ENCODE measurements around the gene KIF7. TPM values are rescaled to one million over a fixed set of nuclear protein-coding genes. Genes with fewer than 3 reads are reported as not detected.

Gene KIF7
- total RNA-seq, 1 donor from 2014 or later: 4.3 TPM

DNA sequence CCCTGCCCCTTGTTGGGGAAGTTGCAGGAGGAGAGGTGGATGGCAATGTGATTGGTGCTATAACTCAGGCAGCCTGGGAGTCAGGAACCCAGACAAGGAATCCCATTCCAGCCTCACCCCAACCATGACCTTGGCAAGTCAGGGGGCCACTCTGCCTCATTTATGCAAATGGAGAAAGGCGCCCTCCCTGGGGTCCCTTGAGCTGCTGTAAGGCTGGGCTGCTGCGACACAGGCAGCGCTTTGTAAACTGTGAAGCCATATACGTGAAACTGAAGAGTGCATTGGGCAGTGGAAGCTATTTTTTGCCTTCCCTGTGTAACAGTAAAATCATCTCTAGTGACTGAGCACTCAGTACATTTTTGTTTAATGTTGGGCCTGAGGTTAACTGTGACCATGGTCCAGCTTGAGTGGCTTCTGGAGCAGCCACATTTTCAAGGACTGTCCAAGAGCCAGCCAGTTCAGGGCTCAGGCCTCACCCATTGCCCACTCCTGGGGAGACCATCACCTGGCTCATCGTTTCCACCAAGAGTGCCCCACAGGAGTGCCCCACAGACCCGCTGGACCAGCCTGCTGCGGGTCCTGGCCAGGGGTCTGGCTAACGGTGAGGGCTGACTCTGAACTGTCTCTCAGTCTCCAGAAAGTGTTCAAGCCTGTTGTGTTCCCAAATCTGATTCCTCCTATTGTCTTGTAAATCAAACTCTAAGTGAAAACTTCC, 27.9 kb downstream of the KIF7 start:
- DNase-seq (ENCODE audit: low spot score): no peak
- no peak overlapping the region for H3K4me2 ChIP-seq
- Mint-ChIP-seq H3K4me1 (peaks cover 4% of the 10 kb centered on the region), H3K9me3 (peaks cover 1% of the 10 kb centered on the region), H3K4me3 (no peak overlapping the region), H3K27ac (no peak overlapping the region), H3K36me3 (peaks cover 60% of the 10 kb centered on the region), H3K27me3 (ENCODE audit: insufficient read depth, low read depth) (peaks cover 17% of the 10 kb centered on the region)
- no peak overlapping the region for H2AFZ ChIP-seq (replicated peaks)
- H3K4me1 ChIP-seq: no peaks in the 10 kb centered on the region
- no peak overlapping the region for H3K4me3 ChIP-seq
- TF ChIP-seq EZH2 (IDR thresholded peaks at IDR 0.05) (no peak), EZH2phosphoT487 (IDR thresholded peaks at IDR 0.05) (no peak)
- TF ChIP-seq, protein P1, sequence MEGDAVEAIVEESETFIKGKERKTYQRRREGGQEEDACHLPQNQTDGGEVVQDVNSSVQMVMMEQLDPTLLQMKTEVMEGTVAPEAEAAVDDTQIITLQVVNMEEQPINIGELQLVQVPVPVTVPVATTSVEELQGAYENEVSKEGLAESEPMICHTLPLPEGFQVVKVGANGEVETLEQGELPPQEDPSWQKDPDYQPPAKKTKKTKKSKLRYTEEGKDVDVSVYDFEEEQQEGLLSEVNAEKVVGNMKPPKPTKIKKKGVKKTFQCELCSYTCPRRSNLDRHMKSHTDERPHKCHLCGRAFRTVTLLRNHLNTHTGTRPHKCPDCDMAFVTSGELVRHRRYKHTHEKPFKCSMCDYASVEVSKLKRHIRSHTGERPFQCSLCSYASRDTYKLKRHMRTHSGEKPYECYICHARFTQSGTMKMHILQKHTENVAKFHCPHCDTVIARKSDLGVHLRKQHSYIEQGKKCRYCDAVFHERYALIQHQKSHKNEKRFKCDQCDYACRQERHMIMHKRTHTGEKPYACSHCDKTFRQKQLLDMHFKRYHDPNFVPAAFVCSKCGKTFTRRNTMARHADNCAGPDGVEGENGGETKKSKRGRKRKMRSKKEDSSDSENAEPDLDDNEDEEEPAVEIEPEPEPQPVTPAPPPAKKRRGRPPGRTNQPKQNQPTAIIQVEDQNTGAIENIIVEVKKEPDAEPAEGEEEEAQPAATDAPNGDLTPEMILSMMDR (IDR thresholded peaks at IDR 0.05): no peak
- H4K20me1 ChIP-seq (ENCODE audit: low read depth): peaks cover 8% of the 10 kb centered on the region
- no peak overlapping the region for H3K9ac ChIP-seq
- no peaks in the 10 kb centered on the region for H3F3A ChIP-seq (ENCODE audit: low read depth)
- no peaks in the 10 kb centered on the region for H3K79me2 ChIP-seq (ENCODE audit: low read depth)
- peaks cover 5% of the 10 kb centered on the region for H3K36me3 ChIP-seq
- no peaks in the 10 kb centered on the region for H3K27me3 ChIP-seq
- H3K27ac ChIP-seq: no peak overlapping the region
- H3K9me3 ChIP-seq (ENCODE audit: low read depth): no peaks in the 10 kb centered on the region

DNA sequence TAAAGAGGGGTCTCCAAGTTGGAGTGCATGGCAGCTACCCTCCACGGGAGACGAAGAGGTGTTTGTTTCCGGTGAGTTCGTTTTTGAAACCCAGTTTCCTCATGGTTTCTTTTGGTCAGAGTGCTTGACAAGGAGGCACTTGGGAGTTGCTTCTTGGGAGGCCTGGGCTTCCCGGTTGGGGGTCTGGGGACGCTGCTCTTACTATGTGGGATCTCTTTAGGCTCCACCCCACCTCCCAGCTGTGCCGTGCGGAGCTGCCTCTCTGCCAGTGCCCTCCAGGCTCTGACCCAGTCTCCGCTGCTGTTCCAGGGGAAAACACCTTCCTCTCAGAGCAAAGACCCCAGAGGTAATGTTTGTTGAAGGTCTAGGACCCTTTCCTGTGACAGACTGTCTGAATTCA, 29.6 kb downstream of the KIF7 start:
- Histone ChIP-seq H3K9ac (no peak overlapping the region), H3K79me2 (ENCODE audit: low read depth) (no peaks in the 10 kb centered on the region), H2AFZ (replicated peaks) (no peak overlapping the region), H3K27me3 (no peaks in the 10 kb centered on the region), H3K36me3 (peaks cover 5% of the 10 kb centered on the region), H3F3A (ENCODE audit: low read depth) (no peaks in the 10 kb centered on the region), H3K9me3 (ENCODE audit: low read depth) (no peaks in the 10 kb centered on the region), H4K20me1 (ENCODE audit: low read depth) (peaks cover 8% of the 10 kb centered on the region), H3K4me2 (no peak overlapping the region), H3K4me3 (no peak overlapping the region), H3K4me1 (no peaks in the 10 kb centered on the region), H3K27ac (no peak overlapping the region)
- H3K27me3 Mint-ChIP-seq (ENCODE audit: insufficient read depth, low read depth): peaks cover 15% of the 10 kb centered on the region
- H3K9me3 Mint-ChIP-seq: no peaks in the 10 kb centered on the region
- peaks cover 52% of the 10 kb centered on the region for H3K36me3 Mint-ChIP-seq
- no peak for DNase-seq (ENCODE audit: low spot score)
- H3K27ac Mint-ChIP-seq: no peak overlapping the region
- peaks cover 4% of the 10 kb centered on the region for H3K4me1 Mint-ChIP-seq
- no peak overlapping the region for H3K4me3 Mint-ChIP-seq
- TF ChIP-seq EZH2phosphoT487 (IDR thresholded peaks at IDR 0.05) (no peak), EZH2 (IDR thresholded peaks at IDR 0.05) (no peak)
- TF ChIP-seq, protein P1 (IDR thresholded peaks at IDR 0.05): no peak

DNA sequence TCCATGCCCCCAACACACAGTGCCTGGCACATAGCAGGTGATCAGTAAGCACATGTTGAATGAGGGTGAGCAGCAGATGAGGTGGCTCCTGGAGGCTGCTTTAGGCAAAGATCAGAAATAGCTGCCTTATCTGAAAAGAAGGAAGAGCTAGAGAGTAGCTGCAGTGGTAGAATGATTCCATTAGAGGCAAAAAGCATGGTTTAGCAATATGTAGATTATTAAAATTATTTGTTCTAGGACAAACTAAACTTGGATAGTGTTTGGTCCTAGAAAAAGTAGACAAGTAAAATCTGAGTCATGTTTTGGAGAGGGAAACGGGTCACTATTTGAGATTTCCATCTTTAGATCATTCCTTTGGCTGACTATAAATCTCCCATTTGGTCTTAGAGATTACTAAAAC, 32.1 kb downstream of the KIF7 start:
- Histone ChIP-seq H3K27me3 (no peaks in the 10 kb centered on the region), H3K27ac (no peak overlapping the region), H3K36me3 (peaks cover 15% of the 10 kb centered on the region), H3K79me2 (ENCODE audit: low read depth) (no peaks in the 10 kb centered on the region), H2AFZ (replicated peaks) (no peak overlapping the region), H4K20me1 (ENCODE audit: low read depth) (peaks cover 8% of the 10 kb centered on the region), H3K9me3 (ENCODE audit: low read depth) (no peaks in the 10 kb centered on the region), H3F3A (ENCODE audit: low read depth) (no peaks in the 10 kb centered on the region), H3K4me1 (no peaks in the 10 kb centered on the region), H3K4me2 (no peak overlapping the region), H3K9ac (no peak overlapping the region), H3K4me3 (no peak overlapping the region)
- no peaks in the 10 kb centered on the region for H3K9me3 Mint-ChIP-seq
- no peak overlapping the region for H3K27ac Mint-ChIP-seq
- H3K4me1 Mint-ChIP-seq: no peaks in the 10 kb centered on the region
- peaks cover 6% of the 10 kb centered on the region for H3K27me3 Mint-ChIP-seq (ENCODE audit: insufficient read depth, low read depth)
- peaks cover 50% of the 10 kb centered on the region for H3K36me3 Mint-ChIP-seq
- TF ChIP-seq, protein P1 (IDR thresholded peaks at IDR 0.05): no peak
- TF ChIP-seq EZH2phosphoT487 (IDR thresholded peaks at IDR 0.05) (no peak), EZH2 (IDR thresholded peaks at IDR 0.05) (no peak)
- DNase-seq (ENCODE audit: low spot score): no peak
- no peak overlapping the region for H3K4me3 Mint-ChIP-seq
